ENCODE results near the gene CNGA1. TPM values are rescaled to one million over a fixed set of nuclear protein-coding genes. Genes with fewer than 3 reads are reported as not detected.
"Not testable (repeated sequence)": the region's sequence is repeated elsewhere in the genome, so short reads cannot be mapped to it uniquely, and the experiment has no call there.

Gene CNGA1
- total RNA-seq, 1 experiment from 2014 or later, result 0.32 TPM

DNA sequence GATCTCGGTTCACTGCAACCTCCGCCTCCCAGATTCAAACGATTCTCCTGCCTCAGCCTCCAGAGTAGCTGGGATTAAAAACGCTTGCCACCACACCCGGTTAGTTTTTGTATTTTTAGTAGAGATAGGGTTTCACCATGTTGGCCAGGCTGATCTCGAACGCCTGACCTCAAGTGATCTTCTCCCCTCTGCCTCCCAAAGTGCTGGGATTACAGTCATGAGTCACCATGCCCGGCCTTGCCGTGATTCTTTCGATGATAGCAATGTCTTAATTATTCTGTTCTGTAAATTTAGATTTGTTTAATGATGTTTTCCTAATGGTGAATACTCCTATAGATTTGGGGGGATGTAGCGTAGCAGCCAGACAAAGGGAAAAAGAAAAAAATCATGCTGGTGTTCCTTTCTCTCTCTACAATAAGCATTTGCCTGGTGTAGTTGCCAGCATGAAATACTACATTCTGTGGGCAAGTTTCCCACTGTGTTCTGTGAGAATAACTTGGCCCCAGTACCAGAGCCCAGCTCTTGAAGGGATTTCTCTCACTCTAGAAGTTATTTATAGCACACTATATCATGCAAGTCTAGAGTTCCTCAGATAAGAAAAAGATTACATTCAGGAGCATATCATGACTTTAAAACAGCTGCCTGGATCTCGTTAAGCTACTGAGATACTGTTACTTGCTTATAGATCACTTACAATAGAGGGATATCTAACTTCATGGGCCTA, 15.5 kb upstream of the CNGA1 start:
- peak; percentile 70 for DNase-seq (ENCODE audit: low read depth)

DNA sequence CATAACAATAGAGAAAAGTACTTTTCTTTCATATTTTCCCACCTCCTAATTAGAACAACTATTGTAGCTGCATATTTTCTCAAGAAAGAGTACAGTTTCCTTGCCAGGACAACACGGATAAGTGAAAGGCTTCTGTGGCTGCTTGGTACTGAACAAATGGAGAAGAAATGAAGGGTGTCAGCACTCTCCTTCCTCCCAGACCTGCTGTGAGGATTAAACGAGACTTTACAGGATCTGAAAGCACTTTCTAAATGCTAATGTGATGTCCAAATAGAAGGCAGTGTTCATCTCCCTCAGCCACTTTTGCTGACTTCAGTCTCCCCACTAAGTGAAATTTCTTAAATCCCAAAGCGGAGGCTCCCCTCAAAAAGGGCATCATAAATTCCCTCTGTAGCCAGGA, 14.0 kb upstream of the CNGA1 start:
- DNase-seq (ENCODE audit: low read depth), result no peak

DNA sequence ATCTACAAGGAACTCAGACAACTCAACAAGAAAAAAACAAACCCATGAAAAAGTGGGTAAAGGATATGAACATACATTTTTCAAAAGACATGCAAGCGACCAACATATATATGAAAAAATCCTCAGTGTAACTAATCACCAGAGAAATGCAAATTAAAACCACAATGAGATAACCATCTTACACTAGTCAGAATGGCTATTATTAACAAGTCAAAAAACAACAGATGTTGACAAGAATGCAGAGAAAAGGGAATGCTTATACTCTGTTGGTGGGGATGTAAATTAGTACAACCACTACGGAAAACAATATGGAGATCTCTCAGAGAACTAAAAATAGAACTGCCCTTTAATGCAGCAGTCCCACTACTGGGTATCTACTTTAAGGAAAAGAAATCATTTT, 12.2 kb upstream of the CNGA1 start:
- DNase-seq (ENCODE audit: low read depth), result no peak

DNA sequence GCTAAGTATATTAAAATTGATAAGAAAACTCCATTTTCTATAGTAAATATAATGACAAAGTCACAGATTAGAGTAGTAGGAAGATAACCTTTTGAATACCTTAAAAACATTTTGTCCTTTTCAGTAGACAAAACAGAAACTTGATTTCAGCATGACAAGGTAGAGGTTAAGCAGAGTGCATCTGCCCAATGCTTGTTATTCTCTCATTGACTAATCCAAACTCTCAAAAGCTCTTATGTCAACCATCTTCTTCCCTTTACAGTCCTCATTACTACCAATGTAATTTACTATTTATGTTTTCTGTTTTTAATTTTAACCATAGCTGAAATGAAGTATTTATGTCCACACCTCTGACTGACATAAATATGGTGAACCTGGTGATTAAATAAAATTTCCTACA, 11.2 kb upstream of the CNGA1 start:
- DNase-seq (ENCODE audit: low read depth), result no peak

DNA sequence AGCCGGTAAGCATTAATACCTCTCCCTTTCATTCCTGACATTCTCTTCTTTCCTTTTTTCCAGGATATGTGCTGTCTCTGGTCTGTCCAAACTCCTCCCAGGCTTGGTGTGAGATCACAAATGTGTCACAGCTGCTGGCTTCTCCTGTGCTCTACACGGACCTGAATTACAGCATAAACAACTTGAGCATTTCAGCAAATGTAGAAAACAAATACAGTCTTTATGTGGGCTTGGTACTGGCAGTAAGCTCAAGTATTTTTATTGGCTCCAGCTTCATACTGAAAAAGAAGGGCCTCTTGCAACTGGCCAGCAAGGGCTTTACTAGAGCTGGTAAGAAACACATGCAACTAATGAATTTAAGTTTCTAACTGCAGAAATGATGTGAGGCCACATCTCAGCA, 8.5 kb upstream of the CNGA1 start:
- peak; percentile 61 for DNase-seq (ENCODE audit: low read depth)

DNA sequence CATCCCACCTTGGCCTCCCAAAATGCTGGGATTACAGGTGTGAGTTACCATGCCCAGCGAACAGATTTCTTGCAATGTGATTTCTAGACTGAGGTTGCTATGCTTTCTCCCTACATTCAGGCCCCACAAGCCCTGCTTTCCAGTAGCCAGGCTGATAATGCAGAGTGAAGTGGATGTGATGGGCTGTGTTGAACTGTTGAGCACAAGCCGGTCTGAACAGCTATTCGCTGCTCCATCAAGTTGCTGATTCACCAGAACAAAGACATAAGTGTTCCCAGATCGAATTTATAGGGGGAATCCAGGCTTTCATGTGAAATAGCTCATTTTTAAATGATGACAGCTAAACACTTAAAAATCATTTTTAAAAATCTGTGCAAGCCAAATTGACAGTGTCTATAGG, 8.0 kb upstream of the CNGA1 start:
- DNase-seq (ENCODE audit: low read depth), result no peak

DNA sequence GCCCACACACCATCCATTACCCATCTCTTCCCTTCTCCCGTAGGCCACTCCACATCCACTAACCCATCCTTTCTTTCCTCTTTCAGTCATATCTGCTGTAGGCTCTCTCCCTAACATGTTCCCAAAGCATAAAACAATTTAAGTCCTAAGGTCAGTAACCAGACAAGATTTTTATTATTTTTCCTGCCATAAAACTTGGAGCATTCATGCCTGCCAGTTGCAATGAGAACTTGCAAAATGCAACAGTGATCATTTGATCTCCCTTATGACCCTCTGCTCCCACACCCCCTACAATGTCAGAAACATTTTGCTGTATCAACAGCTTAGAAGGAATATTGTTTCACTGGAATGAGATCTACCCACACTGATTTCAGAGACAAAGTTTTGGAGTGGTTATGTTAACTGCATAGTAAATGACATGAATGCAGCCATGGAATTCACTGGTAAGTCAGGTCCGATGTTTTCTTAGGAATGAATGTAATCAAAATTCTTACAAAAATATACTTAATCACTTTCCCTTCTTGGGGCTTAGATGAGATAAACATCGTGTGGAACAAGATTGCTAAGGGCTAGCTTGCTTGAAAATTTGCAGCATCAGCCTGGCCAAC, 5.8 kb upstream of the CNGA1 start:
- no peak for DNase-seq (ENCODE audit: low read depth)

DNA sequence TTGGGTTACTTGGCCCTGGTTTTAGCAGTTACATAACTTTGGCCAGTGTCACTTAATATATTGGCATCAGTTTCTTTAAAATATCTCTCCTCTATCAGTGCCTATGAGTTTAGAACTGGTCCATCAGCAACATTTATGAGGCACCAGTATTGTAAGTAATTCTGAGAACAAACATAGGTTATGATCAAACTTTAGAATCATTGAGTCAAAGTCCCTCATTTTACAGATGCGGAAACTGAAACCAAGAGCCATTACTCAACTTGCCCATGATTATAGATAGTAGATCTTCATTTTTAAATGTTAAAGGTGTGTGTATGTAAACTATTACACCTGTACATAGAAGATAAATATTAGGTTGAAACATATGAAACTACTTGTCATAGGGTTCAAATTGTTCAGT, 4.6 kb upstream of the CNGA1 start:
- no peak for DNase-seq (ENCODE audit: low read depth)

DNA sequence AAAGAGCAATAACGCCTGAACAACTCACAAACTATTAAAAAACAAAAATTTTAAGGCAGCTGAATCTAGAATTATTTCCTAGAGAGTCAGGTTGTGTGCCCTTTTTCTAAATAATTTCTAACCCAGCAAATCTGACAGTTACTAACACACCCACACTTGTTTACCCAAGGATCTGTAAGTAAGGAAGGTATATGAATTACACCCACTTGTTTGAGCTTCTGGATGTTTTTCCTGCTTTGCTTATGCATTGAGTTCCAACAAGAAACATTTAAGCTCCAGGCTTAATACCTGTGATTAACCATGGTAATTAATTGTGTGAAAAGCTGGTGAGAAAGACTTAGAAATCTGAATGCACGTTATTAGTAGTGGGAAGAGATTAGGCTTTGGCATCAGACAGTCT, 1.6 kb upstream of the CNGA1 start:
- no peak for DNase-seq (ENCODE audit: low read depth)

DNA sequence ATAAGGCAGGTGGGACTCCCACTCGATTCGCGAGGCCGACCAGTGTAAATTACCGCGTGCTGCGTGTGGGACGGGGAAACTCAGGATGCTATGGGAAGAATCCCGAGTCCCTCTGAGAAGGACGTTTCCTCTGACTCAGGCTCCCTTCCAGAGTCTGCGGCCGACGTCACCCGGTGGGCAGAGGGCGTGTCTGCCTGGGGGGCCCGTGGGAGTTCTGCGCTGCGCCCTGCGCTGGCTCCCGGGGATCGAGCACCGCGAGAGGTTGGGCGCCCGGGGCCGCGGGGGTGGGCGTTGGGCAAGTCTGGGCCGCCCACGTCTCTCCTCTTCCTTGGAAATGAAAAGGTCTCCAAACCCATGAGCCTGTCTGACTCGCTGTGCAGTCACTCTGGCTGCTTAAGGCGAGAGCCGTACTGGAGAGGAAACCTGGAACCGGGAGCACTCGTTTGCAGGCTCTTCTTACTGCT, 659 bp upstream of the CNGA1 start:
- peak; percentile 80 for DNase-seq (ENCODE audit: low read depth)

DNA sequence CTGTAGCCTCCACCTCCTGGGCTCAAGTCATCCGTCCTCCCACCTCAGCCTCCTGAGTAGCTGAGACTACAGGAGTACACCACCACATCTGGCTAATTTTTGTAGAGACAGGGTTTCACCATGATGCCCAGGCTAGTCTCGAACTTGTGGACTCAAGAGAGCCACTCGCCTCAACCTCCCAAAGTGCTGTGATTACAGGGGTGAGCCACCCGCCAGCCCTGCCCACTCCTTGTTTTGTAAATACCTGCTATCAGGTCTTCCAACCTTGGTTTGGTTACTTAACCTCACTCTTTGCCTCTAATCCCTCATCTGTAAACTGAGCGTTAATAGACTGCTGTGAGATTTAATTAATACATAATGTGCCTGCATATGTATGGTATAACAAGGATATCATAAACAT, 803 bp downstream of the CNGA1 start:
- no peak for DNase-seq (ENCODE audit: low read depth)

DNA sequence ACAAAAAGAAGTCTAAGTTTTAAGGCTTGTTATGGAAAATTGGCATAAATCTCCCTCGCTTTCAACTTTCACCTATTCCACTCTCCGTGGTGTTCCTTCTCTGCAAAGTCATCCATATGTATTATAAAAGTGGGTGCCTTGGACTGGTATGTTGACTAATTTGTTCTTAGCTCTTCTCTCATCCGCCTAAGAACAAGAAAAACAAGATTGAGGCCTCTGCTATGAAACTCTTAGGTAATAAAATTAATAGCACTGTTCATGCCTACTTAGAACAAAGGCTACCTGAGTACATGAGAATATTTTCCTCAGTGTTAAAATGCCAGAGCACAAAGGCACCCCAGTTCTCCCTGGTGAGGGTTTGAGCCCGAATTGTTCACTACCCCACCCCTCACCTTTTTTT, 1.3 kb downstream of the CNGA1 start:
- DNase-seq (ENCODE audit: low read depth), result no peak

DNA sequence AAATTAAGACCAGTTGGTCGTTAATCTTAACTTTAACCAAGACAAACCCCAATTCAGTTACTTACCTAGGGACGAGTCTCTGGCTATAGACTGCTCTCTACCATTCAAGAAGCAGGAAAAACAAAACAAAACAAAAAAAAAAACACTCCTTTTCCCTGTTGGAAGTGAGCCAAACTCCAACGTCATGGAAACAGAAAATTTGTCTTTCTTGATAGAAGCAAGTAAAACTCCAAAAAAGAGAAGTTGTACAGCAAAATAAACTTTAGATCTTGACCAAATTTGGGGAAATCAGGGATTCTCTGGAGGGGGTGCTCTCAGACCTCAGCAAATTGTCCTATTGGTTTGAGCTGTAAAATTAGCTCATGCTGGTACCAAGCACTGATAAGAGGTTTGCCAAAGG, 3.7 kb downstream of the CNGA1 start:
- no peak for DNase-seq (ENCODE audit: low read depth)

DNA sequence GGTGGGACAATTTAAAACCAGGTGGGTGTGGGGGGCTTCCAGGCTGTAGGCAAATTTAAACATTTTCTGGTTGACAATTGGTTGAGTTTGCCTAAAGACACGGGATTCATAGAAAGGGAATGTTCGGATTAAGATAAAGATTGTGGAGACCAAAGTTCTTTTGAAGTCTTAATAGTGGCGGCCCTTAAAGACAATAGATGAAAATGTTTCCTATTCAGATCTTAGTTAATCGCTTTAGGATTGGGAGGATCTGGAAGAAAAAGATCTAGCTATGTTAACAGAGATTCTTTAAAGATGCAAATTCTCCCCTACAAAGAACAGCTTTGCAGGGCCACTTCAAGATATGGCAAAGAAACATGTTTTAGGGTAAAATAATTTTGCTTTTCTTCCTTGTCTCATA, 4.8 kb downstream of the CNGA1 start:
- no peak for DNase-seq (ENCODE audit: low read depth)

DNA sequence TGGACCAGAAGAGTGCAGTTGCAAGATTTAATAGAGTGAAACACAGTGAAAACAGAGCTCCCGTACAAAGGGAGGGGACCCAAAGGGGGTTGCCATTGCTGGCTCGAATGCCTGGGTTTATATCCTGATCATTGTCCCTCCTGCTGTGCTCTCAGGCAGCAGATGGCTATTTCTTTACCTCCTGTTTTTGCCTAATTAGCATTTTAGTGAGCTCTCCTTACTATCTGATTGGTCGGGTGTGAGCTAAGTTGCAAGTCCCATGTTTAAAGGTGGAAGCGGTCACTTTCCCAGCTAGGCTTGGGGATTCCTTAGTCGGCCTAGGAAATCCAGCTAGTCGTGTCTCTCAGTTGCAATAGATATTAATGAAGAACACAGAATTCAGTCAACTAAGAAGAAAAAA, 5.6 kb downstream of the CNGA1 start:
- not testable (repeated sequence) for DNase-seq (ENCODE audit: low read depth)

DNA sequence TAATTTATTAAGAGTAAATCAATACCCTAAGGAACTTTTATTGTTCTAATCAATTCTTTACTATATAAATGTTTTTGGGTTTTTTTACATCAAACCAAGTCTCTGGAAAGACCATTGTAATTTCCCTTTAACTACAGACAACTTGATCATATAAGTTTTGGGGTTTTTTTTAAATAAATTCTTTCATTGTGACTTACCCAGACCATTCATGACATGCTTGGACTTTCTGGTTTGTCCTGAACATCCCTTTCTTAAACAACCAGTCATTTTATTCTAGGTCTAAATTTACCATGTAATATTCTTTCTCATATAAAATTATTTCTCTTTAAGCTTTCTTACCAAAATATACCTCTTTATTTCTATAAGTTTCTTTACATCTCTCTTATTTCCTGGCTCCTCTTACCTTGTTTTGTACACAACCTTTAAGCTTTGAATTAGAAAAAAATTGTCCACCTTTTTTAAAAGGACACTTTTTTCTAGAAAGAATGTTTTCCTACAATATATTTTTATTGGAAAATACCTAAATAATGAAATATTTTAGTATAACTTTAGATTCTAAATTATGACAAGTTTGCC, 8.4 kb downstream of the CNGA1 start:
- peak; percentile 34 for DNase-seq (ENCODE audit: low read depth)

DNA sequence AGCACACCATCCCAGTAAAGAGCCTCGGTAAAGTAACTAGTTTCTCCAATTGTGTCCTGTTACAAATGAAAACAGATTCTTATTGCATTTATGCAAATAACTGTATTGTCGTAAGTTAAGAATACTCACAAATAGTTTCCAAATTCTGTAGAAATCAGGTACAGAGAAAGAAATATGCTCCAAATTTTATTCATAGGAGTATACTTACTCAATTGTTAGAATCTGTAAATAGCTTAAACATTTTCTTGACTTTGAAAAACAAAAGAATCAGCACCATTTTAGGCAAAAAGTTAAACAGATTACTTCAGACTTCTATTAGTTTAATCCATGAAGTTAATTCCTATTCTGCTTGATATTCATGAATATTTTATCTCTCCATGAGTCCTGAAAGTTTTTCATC, 10.7 kb downstream of the CNGA1 start:
- no peak for DNase-seq (ENCODE audit: low read depth)

DNA sequence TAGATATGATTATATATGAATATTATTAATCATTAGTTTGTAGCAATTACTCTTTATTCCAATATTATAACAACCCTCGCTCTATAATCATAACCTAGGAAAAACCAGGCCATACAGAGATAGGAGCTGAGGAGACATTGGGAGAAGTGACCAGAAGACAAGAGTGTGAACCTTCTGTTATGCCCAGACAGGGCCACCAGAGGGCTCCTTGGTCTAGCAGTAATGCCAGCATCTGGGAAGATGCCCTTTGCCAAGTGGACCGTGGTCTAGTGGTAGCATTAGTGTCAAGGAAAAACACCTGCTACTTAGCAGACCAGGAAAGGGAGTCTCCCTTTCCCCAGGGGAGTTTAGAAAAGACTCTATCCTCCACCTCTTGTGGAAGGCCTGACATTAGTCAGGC, 12.9 kb downstream of the CNGA1 start:
- DNase-seq (ENCODE audit: low read depth), result peak; percentile 51

DNA sequence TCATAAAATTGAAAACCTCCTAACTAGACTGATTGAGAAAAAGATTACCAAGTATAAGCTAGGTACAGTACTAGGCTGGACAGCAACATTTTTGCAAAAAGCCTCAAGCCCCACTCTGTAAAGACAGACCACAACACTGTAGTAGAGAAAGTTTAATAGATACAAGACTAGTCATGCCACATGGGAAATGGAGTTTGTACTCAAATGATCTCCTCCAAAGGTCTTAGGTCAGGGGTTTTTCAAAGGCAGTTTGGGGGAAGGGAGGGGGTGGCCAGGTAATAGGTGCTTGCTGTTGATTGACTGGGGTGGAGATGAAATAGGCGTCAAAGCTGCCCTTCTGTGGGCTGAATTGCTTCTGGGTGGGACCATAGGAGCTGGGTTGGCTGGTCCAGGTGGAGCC, 14.2 kb downstream of the CNGA1 start:
- DNase-seq (ENCODE audit: low read depth), result no peak

DNA sequence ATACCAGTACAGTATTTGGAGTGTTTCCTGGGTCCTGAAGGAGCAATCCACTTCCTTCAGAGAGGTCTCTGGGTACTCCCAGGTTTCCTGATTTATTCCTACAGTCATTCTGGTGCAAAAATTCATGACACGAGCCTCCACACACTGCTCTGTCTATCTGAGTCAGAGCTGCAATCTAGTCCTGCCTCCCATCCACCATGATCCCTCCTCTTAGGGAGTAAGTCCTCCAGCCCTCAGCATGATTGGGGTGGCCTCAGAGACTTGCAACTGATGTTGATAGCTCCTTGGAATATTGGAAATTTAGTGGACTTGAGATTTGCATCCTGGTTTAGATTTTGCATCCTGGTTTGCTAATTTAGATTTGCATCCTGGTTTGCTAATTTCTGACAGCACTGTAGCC, 20.5 kb downstream of the CNGA1 start:
- no peak for DNase-seq (ENCODE audit: low read depth)

DNA sequence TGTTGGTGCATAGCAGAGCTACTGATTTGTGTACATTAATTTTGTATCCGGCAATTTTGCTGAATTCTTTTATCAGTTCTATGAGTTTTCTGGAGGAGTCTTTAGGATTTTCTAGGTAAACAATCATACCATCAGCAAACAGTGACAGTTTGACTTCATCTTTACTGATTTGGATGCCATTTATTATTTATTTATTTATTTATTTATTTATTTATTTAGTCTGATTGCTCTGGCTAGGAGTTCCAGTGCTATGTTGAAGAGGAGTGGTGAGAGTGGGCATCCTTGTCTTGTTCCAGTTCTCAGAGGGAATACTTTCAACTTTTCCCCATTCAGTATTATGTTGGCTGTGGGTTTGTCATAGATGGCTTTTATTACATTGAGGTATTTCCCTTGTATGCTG, 24.0 kb downstream of the CNGA1 start:
- DNase-seq (ENCODE audit: low read depth), result not testable (repeated sequence)

DNA sequence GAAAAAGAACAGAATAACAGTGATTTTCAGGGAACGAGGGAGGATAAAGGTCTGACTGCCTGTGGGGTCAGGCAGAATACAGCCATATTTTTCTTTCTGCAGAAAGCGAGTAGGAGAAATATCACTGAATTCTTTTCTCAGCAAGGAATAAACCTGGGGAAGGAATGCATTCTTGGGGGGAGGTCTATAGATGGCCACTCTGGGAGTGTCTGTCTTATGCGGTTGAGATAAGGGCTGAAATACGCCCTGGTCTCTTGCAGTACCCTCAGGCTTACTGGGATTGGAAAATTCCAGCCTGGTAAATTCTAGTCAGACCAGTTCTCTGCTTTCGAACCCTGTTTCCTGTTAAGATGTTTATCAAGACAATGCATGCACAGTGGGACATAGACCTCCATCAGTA, 26.3 kb downstream of the CNGA1 start:
- DNase-seq (ENCODE audit: low read depth), result no peak

DNA sequence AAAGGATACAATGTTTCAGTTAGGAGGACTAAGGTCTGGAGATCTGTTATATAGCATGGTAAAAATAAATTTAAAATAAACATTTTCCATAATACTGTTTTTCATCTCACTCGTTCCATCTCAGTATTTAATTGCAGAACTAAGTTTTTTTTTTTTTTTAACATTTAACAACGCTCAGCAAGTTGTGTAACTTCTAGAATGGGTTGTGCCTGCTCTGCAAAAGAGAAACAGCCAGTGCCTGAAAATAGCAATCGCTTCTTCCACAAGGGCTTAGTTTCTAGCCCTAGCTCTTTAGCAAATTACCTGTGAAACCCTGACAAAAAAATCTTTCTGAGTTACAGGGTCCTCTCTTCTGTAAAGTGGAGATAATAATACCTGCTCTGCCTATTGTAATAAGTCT, 41.9 kb downstream of the CNGA1 start:
- no peak for DNase-seq (ENCODE audit: low read depth)

DNA sequence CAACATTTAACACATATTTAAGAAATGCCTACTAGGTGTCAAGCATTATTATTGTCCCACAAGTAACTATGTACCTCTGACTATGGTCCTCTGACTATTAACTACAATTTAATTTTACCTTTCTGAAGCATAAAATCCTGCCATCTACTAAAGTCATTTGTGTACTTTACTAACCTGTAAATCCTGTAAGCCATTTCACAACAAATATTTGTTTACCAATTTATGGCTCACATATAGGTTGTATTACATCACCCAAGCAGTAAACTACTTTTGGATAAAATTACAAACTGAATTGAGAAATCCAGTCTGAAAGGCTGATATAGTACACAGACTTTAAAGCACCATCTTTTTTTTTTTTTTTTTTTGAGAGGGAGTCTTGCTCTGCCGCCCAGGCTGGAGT, 43.8 kb downstream of the CNGA1 start:
- no peak for DNase-seq (ENCODE audit: low read depth)

Measured in M059J (cell line).